GM12878 (cell line): ENCODE measurements around the gene SBF2.

ENCODE experiments used
- E2F4 ChIP-seq: IDR thresholded peaks from 2 replicates; pipeline ENCODE4 v1.6.1; 2012; ENCODE audit warnings: low read depth, low read length, improper control_type of control experiment
- EP300 ChIP-seq, 2 experiments: fragments of 150-350 bp in 1 of 2; IDR thresholded peaks; 2 replicates each; pipeline ENCODE4 v1.6.1; 2011 to 2012; ENCODE audit warnings: low read depth in 2 of 2, low read length in 2 of 2, borderline replicate concordance in 1 of 2, improper control_type of control experiment in 1 of 2, inconsistent platforms in 1 of 2; ENCODE audit not compliant: control insufficient read depth in 1 of 2
- NR2C2 ChIP-seq: IDR thresholded peaks from 2 replicates; pipeline ENCODE4 v1.6.1; 2011; ENCODE audit warnings: borderline replicate concordance, low read depth; ENCODE audit not compliant: control insufficient read depth, insufficient read length
- POLR2A ChIP-seq: IDR thresholded peaks from 2 replicates; pipeline ENCODE4 v1.6.1; 2011; ENCODE audit warnings: low read depth, mild to moderate bottlenecking, low read length
- RAD21 ChIP-seq: IDR thresholded peaks from 2 replicates; pipeline ENCODE4 v1.6.1; 2011; ENCODE audit warnings: mild to moderate bottlenecking, low read depth, low read length, moderate library complexity; ENCODE audit not compliant: insufficient read depth
- SIN3A ChIP-seq: IDR thresholded peaks from 2 replicates; pipeline ENCODE4 v1.6.1; 2012; ENCODE audit warnings: low read depth, low read length, improper control_type of control experiment
- TAF1 ChIP-seq: IDR thresholded peaks from 2 replicates; pipeline ENCODE4 v1.6.1; 2011; ENCODE audit warnings: mild to moderate bottlenecking, low read depth, low read length, borderline replicate concordance
- TBL1XR1 ChIP-seq: IDR thresholded peaks from 2 replicates; pipeline ENCODE4 v1.6.1; 2012; ENCODE audit warnings: low read depth, low read length, improper control_type of control experiment
- TF ChIP-seq, protein P1 (sequence below), 3 experiments: IDR thresholded peaks in 2 of 3; conservative IDR thresholded peaks in 1 of 3; 2 replicates each; pipeline ENCODE4 v1.5.1; 2011; ENCODE audit warnings: low read depth in 3 of 3, low read length in 3 of 3, mild to moderate bottlenecking in 3 of 3, control low read depth in 2 of 3, moderate library complexity in 2 of 3, inconsistent platforms in 1 of 3, mixed read lengths in 1 of 3; ENCODE audit not compliant: control insufficient read depth in 2 of 3, insufficient read depth in 1 of 3; ENCODE audit errors: extremely low read depth in 1 of 3

- TF ChIP-seq E2F4: no peak
- TF ChIP-seq POLR2A: no peak
- no peak for TF ChIP-seq TBL1XR1
- no peak for TF ChIP-seq TAF1
- TF ChIP-seq, protein P1, sequence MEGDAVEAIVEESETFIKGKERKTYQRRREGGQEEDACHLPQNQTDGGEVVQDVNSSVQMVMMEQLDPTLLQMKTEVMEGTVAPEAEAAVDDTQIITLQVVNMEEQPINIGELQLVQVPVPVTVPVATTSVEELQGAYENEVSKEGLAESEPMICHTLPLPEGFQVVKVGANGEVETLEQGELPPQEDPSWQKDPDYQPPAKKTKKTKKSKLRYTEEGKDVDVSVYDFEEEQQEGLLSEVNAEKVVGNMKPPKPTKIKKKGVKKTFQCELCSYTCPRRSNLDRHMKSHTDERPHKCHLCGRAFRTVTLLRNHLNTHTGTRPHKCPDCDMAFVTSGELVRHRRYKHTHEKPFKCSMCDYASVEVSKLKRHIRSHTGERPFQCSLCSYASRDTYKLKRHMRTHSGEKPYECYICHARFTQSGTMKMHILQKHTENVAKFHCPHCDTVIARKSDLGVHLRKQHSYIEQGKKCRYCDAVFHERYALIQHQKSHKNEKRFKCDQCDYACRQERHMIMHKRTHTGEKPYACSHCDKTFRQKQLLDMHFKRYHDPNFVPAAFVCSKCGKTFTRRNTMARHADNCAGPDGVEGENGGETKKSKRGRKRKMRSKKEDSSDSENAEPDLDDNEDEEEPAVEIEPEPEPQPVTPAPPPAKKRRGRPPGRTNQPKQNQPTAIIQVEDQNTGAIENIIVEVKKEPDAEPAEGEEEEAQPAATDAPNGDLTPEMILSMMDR (IDR thresholded peaks at IDR 0.05 in 2 of 3, conservative IDR thresholded peaks at IDR 0.05 in 1 of 3; ENCODE audit: control insufficient read depth in 2 of 3, extremely low read depth in 1 of 3, insufficient read depth in 1 of 3, low read depth in 3 of 3, low read length in 3 of 3): no peak
- no peak for TF ChIP-seq EP300 (IDR thresholded peaks at IDR 0.05; ENCODE audit: borderline replicate concordance in 1 of 2, control insufficient read depth in 1 of 2, low read depth in 2 of 2, low read length in 2 of 2)
- no peak for TF ChIP-seq NR2C2
- no peak for TF ChIP-seq SIN3A
- TF ChIP-seq RAD21: no peak
These were observed 418.6 kb downstream of the SBF2 start for GRCh38 chr11:9875399-9875798.
